HepG2 (cell line): ENCODE data around the gene IFI30. TPM values are rescaled to one million over a fixed set of nuclear protein-coding genes. Genes with fewer than 3 reads are reported as not detected.

ENCODE experiments used
- ARNT ChIP-seq: fragments of 450-650 bp; IDR thresholded peaks from 2 replicates; pipeline ENCODE4 v1.6.1; 2017
- ESRRA ChIP-seq: sonication (generic); formaldehyde crosslinking; IDR thresholded peaks from 2 replicates; pipeline ENCODE4 v1.5.1; 2020; ENCODE audit warnings: mild to moderate bottlenecking, low read depth, missing genetic modification reagents
- FLYWCH1 ChIP-seq: sonication (generic); formaldehyde crosslinking; IDR thresholded peaks from 2 replicates; pipeline ENCODE4 v1.8.1; 2023; ENCODE audit warnings: mild to moderate bottlenecking, missing genetic modification reagents
- KDM2A ChIP-seq: sonication (generic); formaldehyde crosslinking; IDR thresholded peaks from 2 replicates; pipeline ENCODE4 v1.4.0; 2020; ENCODE audit warnings: low read depth, missing genetic modification reagents, borderline replicate concordance
- KDM3A ChIP-seq: IDR thresholded peaks from 2 replicates; pipeline ENCODE4 v1.6.1; 2018; ENCODE audit warnings: low read depth, missing compliant biosample characterization
- MBD4 ChIP-seq: IDR thresholded peaks from 2 replicates; pipeline ENCODE4 v1.6.1; 2012; ENCODE audit warnings: low read length, inconsistent platforms, borderline replicate concordance
- MLXIP ChIP-seq: sonication (generic); formaldehyde crosslinking; IDR thresholded peaks from 2 replicates; pipeline ENCODE4 v1.9.0; 2021; ENCODE audit warnings: missing genetic modification reagents, borderline replicate concordance
- NFYB ChIP-seq: sonication (generic); formaldehyde crosslinking; IDR thresholded peaks from 2 replicates; pipeline ENCODE4 v1.4.0; 2020; ENCODE audit warnings: missing genetic modification reagents
- PHF21A ChIP-seq: sonication (generic); formaldehyde crosslinking; IDR thresholded peaks from 2 replicates; pipeline ENCODE4 v1.5.0; 2020; ENCODE audit warnings: mild to moderate bottlenecking, missing genetic modification reagents
- ZBTB34 ChIP-seq: sonication (generic); formaldehyde crosslinking; IDR thresholded peaks from 2 replicates; pipeline ENCODE4 v1.8.0; 2022; ENCODE audit warnings: mild to moderate bottlenecking, missing genetic modification reagents
- ZMYM2 ChIP-seq: sonication (generic); formaldehyde crosslinking; IDR thresholded peaks from 2 replicates; pipeline ENCODE4 v1.8.0; 2022; ENCODE audit warnings: mild to moderate bottlenecking, missing genetic modification reagents
- ZNF235 ChIP-seq: sonication (generic); formaldehyde crosslinking; IDR thresholded peaks from 2 replicates; pipeline ENCODE4 v1.8.1; 2023; ENCODE audit warnings: mild to moderate bottlenecking, missing genetic modification reagents, borderline replicate concordance
- ZNF335 ChIP-seq: sonication (generic); formaldehyde crosslinking; IDR thresholded peaks from 2 replicates; pipeline ENCODE4 v1.4.0; 2020; ENCODE audit warnings: missing genetic modification reagents
- ZNF572 ChIP-seq: sonication (generic); formaldehyde crosslinking; IDR thresholded peaks from 2 replicates; pipeline ENCODE4 v1.5.1; 2020; ENCODE audit warnings: mild to moderate bottlenecking, missing genetic modification reagents
- ZNF598 ChIP-seq: sonication (generic); formaldehyde crosslinking; IDR thresholded peaks from 2 replicates; pipeline ENCODE4 v1.5.1; 2020; ENCODE audit warnings: mild to moderate bottlenecking, missing genetic modification reagents, borderline replicate concordance
- ZNF605 ChIP-seq: sonication (generic); formaldehyde crosslinking; IDR thresholded peaks from 2 replicates; pipeline ENCODE4 v1.8.0; 2022; ENCODE audit warnings: mild to moderate bottlenecking, missing genetic modification reagents
- ZNF749 ChIP-seq: sonication (generic); formaldehyde crosslinking; IDR thresholded peaks from 2 replicates; pipeline ENCODE4 v1.8.0; 2022; ENCODE audit warnings: mild to moderate bottlenecking, missing genetic modification reagents, moderate library complexity, borderline replicate concordance
- ZNF75D ChIP-seq: sonication (generic); formaldehyde crosslinking; IDR thresholded peaks from 2 replicates; pipeline ENCODE4 v1.8.1; 2023; ENCODE audit warnings: missing genetic modification reagents, mild to moderate bottlenecking, borderline replicate concordance
- ZNF781 ChIP-seq: sonication (generic); formaldehyde crosslinking; IDR thresholded peaks from 2 replicates; pipeline ENCODE4 v1.5.1; 2020; ENCODE audit warnings: borderline replicate concordance, mild to moderate bottlenecking, missing genetic modification reagents; ENCODE audit errors: not compliant biosample characterization
- ZSCAN31 ChIP-seq: sonication (generic); formaldehyde crosslinking; IDR thresholded peaks from 2 replicates; pipeline ENCODE4 v1.5.0; 2020; ENCODE audit warnings: low read depth, mild to moderate bottlenecking, missing genetic modification reagents
- ZSCAN9 ChIP-seq: IDR thresholded peaks from 2 replicates; pipeline ENCODE4 v1.6.1; 2016; ENCODE audit warnings: borderline replicate concordance
- polyA plus RNA-seq, 8 experiments: library from polyadenylated mRNA; depleted of rRNA in 3 of 8; stranded (reverse) in 7 of 8; unstranded in 1 of 8; fragments of >200 nt; fragmentation: Illumina TruSeq in 4 of 8; extraction: Trizol in 4 of 8; gene quantifications; 2 replicates each; pipeline versions ENCODE4 v1.2.1 to v1.2.3, GENCODE V29; 2011 to 2016; ENCODE audit warnings: low read depth in 4 of 8, missing spikeins in 1 of 8, mixed read lengths in 1 of 8; ENCODE audit not compliant: insufficient read depth in 1 of 8
- total RNA-seq, 5 experiments: library from RNA; depleted of rRNA; stranded (reverse); fragments of >200 nt; fragmentation: Illumina TruSeq; extraction: Trizol; gene quantifications; 2 replicates each; pipeline ENCODE4 v1.2.3, GENCODE V29; 2016; ENCODE audit warnings: low read depth in 1 of 5
- TF ChIP-seq, protein P1 (sequence below): sonication (generic); formaldehyde crosslinking; IDR thresholded peaks from 2 replicates; pipeline ENCODE4 v1.8.1; 2023; ENCODE audit warnings: mild to moderate bottlenecking, missing genetic modification reagents
- TF ChIP-seq, protein P2 (sequence below): sonication (generic); formaldehyde crosslinking; IDR thresholded peaks from 2 replicates; pipeline ENCODE4 v1.4.0; 2020; ENCODE audit warnings: missing genetic modification reagents

Gene IFI30
- total and polyA plus RNA-seq, 2 of the 13 experiments (the other 11 are each of a cell fraction or from before 2014, with no cell fraction given): 25.0 to 79.4 TPM

DNA sequence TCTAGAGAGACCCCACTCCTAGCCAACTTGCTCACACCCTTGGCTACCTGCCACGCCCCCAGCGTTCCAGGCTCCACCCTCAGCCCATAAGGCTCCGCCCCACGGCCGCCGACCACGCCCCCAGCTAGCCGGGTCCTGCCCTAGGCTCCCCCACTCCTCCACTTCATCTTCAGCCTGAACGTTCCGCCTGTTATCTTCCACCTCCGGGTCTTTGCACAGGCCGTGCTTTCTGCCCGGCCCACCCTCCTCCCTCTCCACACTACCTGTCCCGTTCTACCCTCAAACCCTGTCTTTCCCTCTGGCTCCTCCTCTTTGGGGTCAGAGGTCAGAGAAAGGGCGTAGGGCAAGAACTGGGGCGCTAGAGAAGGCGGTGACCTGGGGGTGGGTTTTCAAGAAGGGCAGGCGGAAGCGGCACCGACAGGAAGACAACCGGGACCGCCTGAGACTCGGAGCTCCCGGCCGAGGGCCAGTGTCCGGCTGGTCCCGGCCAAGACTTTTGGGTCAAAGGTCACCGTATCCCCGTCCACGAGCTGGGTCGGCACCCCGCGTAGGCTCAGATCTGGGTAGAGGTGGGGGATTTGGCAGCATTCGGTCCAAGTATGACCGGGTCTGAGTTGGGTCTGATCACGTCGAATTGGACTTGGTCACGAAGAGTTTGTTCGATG lies 50.4 kb downstream of the IFI30 start (continued):
- TF ChIP-seq ZNF598 (CRISPR knock-in tag) (peak; percentile 88; the same call in 1 of the 2 replicates), ZNF749 (CRISPR knock-in tag) (no peak), ZNF75D (CRISPR knock-in tag) (no peak), ZNF605 (CRISPR knock-in tag) (no peak), MBD4 (no peak), ARNT (no peak), MLXIP (CRISPR knock-in tag) (no peak), KDM2A (peak; percentile 30; the same call in 1 of the 2 replicates), ZMYM2 (CRISPR knock-in tag) (peak; percentile 80), ZBTB34 (CRISPR knock-in tag) (0 out of 2 replicates have a peak, but pooled peaks have one; percentile 47), FLYWCH1 (CRISPR knock-in tag) (no peak), NFYB (CRISPR knock-in tag) (no peak), ZNF235 (CRISPR knock-in tag) (no peak), ZSCAN31 (CRISPR knock-in tag) (peak; percentile 49; the same call in 1 of the 2 replicates), KDM3A (no peak; the same call in 1 of the 2 replicates), ZNF572 (CRISPR knock-in tag) (peak; percentile 91), ZNF781 (CRISPR knock-in tag) (peak; percentile 59), ESRRA (CRISPR knock-in tag) (peak; percentile 67; the same call in 1 of the 2 replicates), ZSCAN9 (CRISPR knock-in tag) (no peak), ZNF335 (no peak), PHF21A (CRISPR knock-in tag) (peak; percentile 79)
- TF ChIP-seq, protein P1, sequence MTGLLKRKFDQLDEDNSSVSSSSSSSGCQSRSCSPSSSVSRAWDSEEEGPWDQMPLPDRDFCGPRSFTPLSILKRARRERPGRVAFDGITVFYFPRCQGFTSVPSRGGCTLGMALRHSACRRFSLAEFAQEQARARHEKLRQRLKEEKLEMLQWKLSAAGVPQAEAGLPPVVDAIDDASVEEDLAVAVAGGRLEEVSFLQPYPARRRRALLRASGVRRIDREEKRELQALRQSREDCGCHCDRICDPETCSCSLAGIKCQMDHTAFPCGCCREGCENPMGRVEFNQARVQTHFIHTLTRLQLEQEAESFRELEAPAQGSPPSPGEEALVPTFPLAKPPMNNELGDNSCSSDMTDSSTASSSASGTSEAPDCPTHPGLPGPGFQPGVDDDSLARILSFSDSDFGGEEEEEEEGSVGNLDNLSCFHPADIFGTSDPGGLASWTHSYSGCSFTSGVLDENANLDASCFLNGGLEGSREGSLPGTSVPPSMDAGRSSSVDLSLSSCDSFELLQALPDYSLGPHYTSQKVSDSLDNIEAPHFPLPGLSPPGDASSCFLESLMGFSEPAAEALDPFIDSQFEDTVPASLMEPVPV (CRISPR knock-in tag): peak; percentile 91
- TF ChIP-seq, protein P2, sequence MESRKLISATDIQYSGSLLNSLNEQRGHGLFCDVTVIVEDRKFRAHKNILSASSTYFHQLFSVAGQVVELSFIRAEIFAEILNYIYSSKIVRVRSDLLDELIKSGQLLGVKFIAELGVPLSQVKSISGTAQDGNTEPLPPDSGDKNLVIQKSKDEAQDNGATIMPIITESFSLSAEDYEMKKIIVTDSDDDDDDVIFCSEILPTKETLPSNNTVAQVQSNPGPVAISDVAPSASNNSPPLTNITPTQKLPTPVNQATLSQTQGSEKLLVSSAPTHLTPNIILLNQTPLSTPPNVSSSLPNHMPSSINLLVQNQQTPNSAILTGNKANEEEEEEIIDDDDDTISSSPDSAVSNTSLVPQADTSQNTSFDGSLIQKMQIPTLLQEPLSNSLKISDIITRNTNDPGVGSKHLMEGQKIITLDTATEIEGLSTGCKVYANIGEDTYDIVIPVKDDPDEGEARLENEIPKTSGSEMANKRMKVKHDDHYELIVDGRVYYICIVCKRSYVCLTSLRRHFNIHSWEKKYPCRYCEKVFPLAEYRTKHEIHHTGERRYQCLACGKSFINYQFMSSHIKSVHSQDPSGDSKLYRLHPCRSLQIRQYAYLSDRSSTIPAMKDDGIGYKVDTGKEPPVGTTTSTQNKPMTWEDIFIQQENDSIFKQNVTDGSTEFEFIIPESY (CRISPR knock-in tag): peak; percentile 22; the same call in 1 of the 2 replicates
